GF-D8 (cell line): ENCODE results near the gene BST2.
A peak's percentile ranks its signal among the peaks of the same experiment; 100 is the strongest.
"Not testable (repeated sequence)": the region's sequence is repeated elsewhere in the genome, so short reads cannot be mapped to it uniquely, and the experiment has no call there.

Experiments used
- DNase-seq: peaks from one replicate; lab custom pipeline; 2025; lab: John Stamatoyannopoulos, UW

BST2 gene

GRCh38 chr19:17389957-17390664 lies 15.3 kb downstream of the BST2 start:
- DNase-seq = no peak

- DNase-seq = no peak
Observed at GRCh38 chr19:17389288-17389687, 16.1 kb downstream of the BST2 start.

GRCh38 chr19:17385878-17386611 lies 19.4 kb downstream of the BST2 start:
- DNase-seq = no peak

- no peak for DNase-seq
Observed at GRCh38 chr19:17380426-17381138, 24.8 kb downstream of the BST2 start.

- no peak for DNase-seq
Observed at GRCh38 chr19:17379221-17379631, 26.2 kb downstream of the BST2 start.

- no peak for DNase-seq
Observed at GRCh38 chr19:17378271-17378670, 27.2 kb downstream of the BST2 start.

- no peak for DNase-seq
Observed at GRCh38 chr19:17376935-17377600, 28.4 kb downstream of the BST2 start, which contains the start of gene PLVAP. PLVAP (minus strand) TSS chr19:17377342; CDS start chr19:17377288, 54 bp downstream.

- DNase-seq = peak; percentile 81
Observed at GRCh38 chr19:17370026-17370587, 35.3 kb downstream of the BST2 start.

- no peak for DNase-seq
Observed at GRCh38 chr19:17365361-17365760, 40.1 kb downstream of the BST2 start.

- not testable (repeated sequence) for DNase-seq
Observed at GRCh38 chr19:17363852-17364605, 41.4 kb downstream of the BST2 start.

- DNase-seq = no peak
Observed at GRCh38 chr19:17359905-17360800, 45.3 kb downstream of the BST2 start.

GRCh38 chr19:17358395-17358794 lies 47.0 kb downstream of the BST2 start:
- DNase-seq = no peak

- no peak for DNase-seq
Observed at GRCh38 chr19:17357724-17358123, 47.7 kb downstream of the BST2 start.

- no peak for DNase-seq
Observed at GRCh38 chr19:17357078-17357666, 48.3 kb downstream of the BST2 start.

- no peak for DNase-seq
Observed at GRCh38 chr19:17353386-17353785, 52.0 kb downstream of the BST2 start.
